GM19328 (cell line): Measurements from ENCODE around the gene RBSN.
"Not testable (repeated sequence)": the region's sequence is repeated elsewhere in the genome, so short reads cannot be mapped to it uniquely, and the experiment has no call there.

Experiments
- ATAC-seq: cut with Tn5 transposase; IDR thresholded peaks from one replicate; pipeline ENCODE4 v1.9.1; 2021; ENCODE audit warnings: mild to moderate bottlenecking, moderate library complexity; ENCODE audit not compliant: unreplicated experiment

The RBSN gene

GRCh38 chr3:15098503-15099363 lies at the start of gene RBSN:
Gene RBSN (minus strand): TSS chr3:15099148. CDS start chr3:15096120, 3,028 bp downstream.
- peak; percentile 90 for ATAC-seq

- ATAC-seq = no peak
Measured at GRCh38 chr3:15148614-15149013, 49.7 kb upstream of the RBSN start.

- not testable (repeated sequence) for ATAC-seq
Measured at GRCh38 chr3:15136885-15137284, 37.9 kb upstream of the RBSN start.

- ATAC-seq = not testable (repeated sequence)
Measured at GRCh38 chr3:15134968-15135367, 36.0 kb upstream of the RBSN start.

GRCh38 chr3:15128403-15128802 lies 29.5 kb upstream of the RBSN start:
- ATAC-seq = not testable (repeated sequence)

- ATAC-seq = not testable (repeated sequence)
Measured at GRCh38 chr3:15126975-15127374, 28.0 kb upstream of the RBSN start.

GRCh38 chr3:15122398-15122797 lies 23.4 kb upstream of the RBSN start:
- ATAC-seq = no peak

- no peak for ATAC-seq
Measured at GRCh38 chr3:15121936-15122335, 23.0 kb upstream of the RBSN start.

GRCh38 chr3:15120986-15121385 lies 22.0 kb upstream of the RBSN start:
- no peak for ATAC-seq

- no peak for ATAC-seq
Measured at GRCh38 chr3:15117011-15117410, 18.1 kb upstream of the RBSN start.

- ATAC-seq = no peak
Measured at GRCh38 chr3:15116032-15116669, 17.2 kb upstream of the RBSN start.

- ATAC-seq = no peak
Measured at GRCh38 chr3:15114466-15115358, 15.8 kb upstream of the RBSN start.

- no peak for ATAC-seq
Measured at GRCh38 chr3:15113884-15114283, 14.9 kb upstream of the RBSN start.

- ATAC-seq = no peak
Measured at GRCh38 chr3:15113471-15113870, 14.5 kb upstream of the RBSN start.

GRCh38 chr3:15112011-15112410 lies 13.1 kb upstream of the RBSN start:
- ATAC-seq = no peak

- no peak for ATAC-seq
Measured at GRCh38 chr3:15110206-15110605, 11.3 kb upstream of the RBSN start.

GRCh38 chr3:15108869-15109268 lies 9.9 kb upstream of the RBSN start:
- ATAC-seq = no peak

- no peak for ATAC-seq
Measured at GRCh38 chr3:15108082-15108545, 9.2 kb upstream of the RBSN start.

GRCh38 chr3:15107075-15107947 lies 8.4 kb upstream of the RBSN start:
- ATAC-seq = no peak

- ATAC-seq = no peak
Measured at GRCh38 chr3:15102836-15103235, 3.9 kb upstream of the RBSN start.
